Mucosa of descending colon (tissue), 3 donors: ENCODE results near the gene PRUNE2. TPM values are rescaled to one million over a fixed set of nuclear protein-coding genes. Genes with fewer than 3 reads are reported as not detected.
A peak's percentile ranks its signal among the peaks of the same experiment; 100 is the strongest.

Experiments
- ATAC-seq: fragments of 200-7000 bp; cut with Tn5 transposase; one replicate; pipeline ENCODE4 v1.9.1; 2020; ENCODE audit warnings: mild to moderate bottlenecking, moderate library complexity
- DNase-seq, 3 donors: peaks; one replicate each; pipeline ENCODE4 v3.0.0-alpha.2; 2020
- H3K36me3 ChIP-seq: fragments of 200-600 bp; one replicate; pipeline ENCODE4 v1.8.0; 2021; ENCODE audit warnings: low read depth, mild to moderate bottlenecking
- H3K4me1 ChIP-seq: fragments of 200-600 bp; one replicate; pipeline ENCODE4 v1.8.0; 2021; ENCODE audit warnings: low read depth, mild to moderate bottlenecking
- H3K4me3 ChIP-seq: fragments of 200-600 bp; one replicate; pipeline ENCODE4 v1.8.0; 2021; ENCODE audit warnings: mild to moderate bottlenecking
- H3K9me3 ChIP-seq: fragments of 200-600 bp; one replicate; pipeline ENCODE4 v1.8.0; 2021; ENCODE audit warnings: mild to moderate bottlenecking
- CTCF ChIP-seq: fragments of 200-600 bp; IDR thresholded peaks from one replicate; pipeline ENCODE4 v1.8.0; 2022; ENCODE audit warnings: antibody characterized with exemption, mild to moderate bottlenecking
- intact Hi-C, 2 donors: fragments of 100-400 bp; cut with DNase I in 1 of 2; cut with micrococcal nuclease in 1 of 2; formaldehyde crosslinking; loops; one replicate each; pipeline versions ENCODE4 v1.11.0 to v1.11.1; 2022; cut with DNase I, micrococcal nuclease
- total RNA-seq, 3 donors: library from RNA; stranded (reverse); fragmentation: NEBNext Ultra II Directional in 2 of 3; extraction: Animal tissue kit (Norgen Biotek cat#: 25700) in 2 of 3; gene quantifications; one replicate each; pipeline versions ENCODE4 v1.2.1 to v1.2.4, GENCODE V29; 2021 to 2023
- donor health status: DM: no; HTN: no; CAD: no; lungs with moderate emphysema.
- donor health status: DM: no; HTN: no; CAD: no.
- donor health status: DM: no; HTN: yes; CAD: no.

PRUNE2 gene
- total RNA-seq, 3 donors from 2014 or later, result 48.2 to 437 (median 62.4) TPM

GRCh38 chr9:76880210-76880609, 25.7 kb downstream of the PRUNE2 start:
- Histone ChIP-seq H3K4me3 (no peak overlapping the region), H3K4me1 (peaks cover 2% of the 10 kb centered on the region), H3K36me3 (no peaks in the 10 kb centered on the region), H3K9me3 (no peaks in the 10 kb centered on the region)
- TF ChIP-seq CTCF, result no peak
- no peak for ATAC-seq
- DNase-seq, result no peak
- intact Hi-C loops, result no loop called here

- intact Hi-C loops, result no loop called here
- Histone ChIP-seq H3K4me3 (no peak overlapping the region), H3K4me1 (no peaks in the 10 kb centered on the region), H3K36me3 (no peaks in the 10 kb centered on the region), H3K9me3 (no peaks in the 10 kb centered on the region)
- no peak for TF ChIP-seq CTCF
- no peak for DNase-seq
- peak; percentile 37 for ATAC-seq
Measured at GRCh38 chr9:76878933-76879332, 27.0 kb downstream of the PRUNE2 start.

GRCh38 chr9:76877961-76878360, 28.0 kb downstream of the PRUNE2 start:
- Histone ChIP-seq H3K4me3 (no peak overlapping the region), H3K9me3 (no peaks in the 10 kb centered on the region), H3K4me1 (no peaks in the 10 kb centered on the region), H3K36me3 (no peaks in the 10 kb centered on the region)
- ATAC-seq (no peak), DNase-seq (no peak)
- no peak for TF ChIP-seq CTCF
- intact Hi-C loops, result no loop called here

GRCh38 chr9:76876098-76876497, 29.8 kb downstream of the PRUNE2 start:
- intact Hi-C loops, result no loop called here
- Histone ChIP-seq H3K4me3 (no peak overlapping the region), H3K9me3 (no peaks in the 10 kb centered on the region), H3K4me1 (no peaks in the 10 kb centered on the region), H3K36me3 (no peaks in the 10 kb centered on the region)
- ATAC-seq, result no peak
- TF ChIP-seq CTCF, result no peak
- no peak for DNase-seq

- intact Hi-C loops, result no loop called here
- H3K4me3 ChIP-seq, result no peak overlapping the region
- H3K4me1 ChIP-seq, result no peaks in the 10 kb centered on the region
- DNase-seq (no peak), ATAC-seq (no peak)
- no peaks in the 10 kb centered on the region for H3K9me3 ChIP-seq
- no peak for TF ChIP-seq CTCF
- no peaks in the 10 kb centered on the region for H3K36me3 ChIP-seq
Measured at GRCh38 chr9:76873821-76874220, 32.1 kb downstream of the PRUNE2 start.
